ENCODE data around the gene USP25. TPM values are rescaled to one million over a fixed set of nuclear protein-coding genes. Genes with fewer than 3 reads are reported as not detected.

USP25 gene
- total RNA-seq, 6 experiments from 2014 or later = 14.7 to 22.7 (median 18.7) TPM

DNA sequence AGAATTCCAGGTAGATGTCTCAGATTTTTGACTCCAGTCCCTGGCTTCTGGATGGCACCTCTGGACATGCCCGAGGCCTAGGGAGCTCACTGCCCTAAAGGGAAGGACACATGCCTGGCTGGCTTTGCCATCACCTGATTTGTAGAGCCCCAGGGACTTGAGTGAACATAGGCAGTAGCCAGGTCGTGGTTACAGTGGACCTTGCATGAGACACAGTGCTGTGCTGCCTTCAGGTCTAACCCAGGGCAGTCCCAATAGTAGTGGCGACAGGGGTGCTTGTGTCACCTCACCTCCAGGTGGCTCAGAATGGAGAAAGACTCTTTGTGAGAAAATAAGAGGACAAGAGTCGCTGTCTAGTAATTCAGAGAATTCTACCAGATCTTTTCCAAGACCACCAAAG is 166.7 kb downstream of the USP25 start:
- TF ChIP-seq, protein P1, sequence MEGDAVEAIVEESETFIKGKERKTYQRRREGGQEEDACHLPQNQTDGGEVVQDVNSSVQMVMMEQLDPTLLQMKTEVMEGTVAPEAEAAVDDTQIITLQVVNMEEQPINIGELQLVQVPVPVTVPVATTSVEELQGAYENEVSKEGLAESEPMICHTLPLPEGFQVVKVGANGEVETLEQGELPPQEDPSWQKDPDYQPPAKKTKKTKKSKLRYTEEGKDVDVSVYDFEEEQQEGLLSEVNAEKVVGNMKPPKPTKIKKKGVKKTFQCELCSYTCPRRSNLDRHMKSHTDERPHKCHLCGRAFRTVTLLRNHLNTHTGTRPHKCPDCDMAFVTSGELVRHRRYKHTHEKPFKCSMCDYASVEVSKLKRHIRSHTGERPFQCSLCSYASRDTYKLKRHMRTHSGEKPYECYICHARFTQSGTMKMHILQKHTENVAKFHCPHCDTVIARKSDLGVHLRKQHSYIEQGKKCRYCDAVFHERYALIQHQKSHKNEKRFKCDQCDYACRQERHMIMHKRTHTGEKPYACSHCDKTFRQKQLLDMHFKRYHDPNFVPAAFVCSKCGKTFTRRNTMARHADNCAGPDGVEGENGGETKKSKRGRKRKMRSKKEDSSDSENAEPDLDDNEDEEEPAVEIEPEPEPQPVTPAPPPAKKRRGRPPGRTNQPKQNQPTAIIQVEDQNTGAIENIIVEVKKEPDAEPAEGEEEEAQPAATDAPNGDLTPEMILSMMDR (IDR thresholded peaks at IDR 0.05) = no peak
- no peak for TF ChIP-seq POLR2A (IDR thresholded peaks at IDR 0.05)
- no peak overlapping the region for H3K4me3 ChIP-seq
- WGBS (ENCODE audit: insufficient coverage, low coverage, low lambda C conversion rate, missing lambda C conversion rate) = 100% methylated on average over 1 of the region's 4 CpGs

DNA sequence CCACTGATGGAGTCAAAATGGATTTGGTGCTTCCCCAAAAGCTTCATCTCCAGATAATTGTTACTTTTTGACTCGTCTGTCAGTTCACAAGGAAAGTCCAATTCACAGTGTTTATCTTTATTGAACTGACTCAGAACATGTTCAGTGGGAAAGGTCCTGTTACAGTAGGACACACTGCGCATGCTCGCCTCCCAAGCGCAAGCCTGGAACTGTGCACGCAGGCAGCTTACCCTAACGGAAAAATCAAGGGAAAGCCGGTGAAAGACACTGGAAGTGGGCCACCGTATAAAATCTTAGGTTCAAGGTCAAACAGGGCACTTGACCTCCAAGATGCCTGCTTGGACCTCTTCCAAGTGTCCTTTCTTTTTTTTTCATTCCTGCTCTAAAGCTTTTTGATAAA is 174.6 kb downstream of the USP25 start:
- no peak for ATAC-seq
- no peak overlapping the region for H3K27ac ChIP-seq
- no peak for DNase-seq
- peaks cover 0 to 5% (median 2%) of the 10 kb centered on the region in 4 donors for H3K9me3 ChIP-seq
- no peaks in the 10 kb centered on the region for H3K4me1 ChIP-seq
- TF ChIP-seq, protein P1 (IDR thresholded peaks at IDR 0.05) = no peak
- no peak for TF ChIP-seq POLR2A (IDR thresholded peaks at IDR 0.05)
- H3K27me3 ChIP-seq = no peaks in the 10 kb centered on the region
- H3K4me3 ChIP-seq = no peak overlapping the region
- H3K36me3 ChIP-seq = no peaks in the 10 kb centered on the region
- WGBS (ENCODE audit: insufficient coverage, low coverage, low lambda C conversion rate, missing lambda C conversion rate) = 89% methylated on average over 7 of the region's 8 CpGs
- intact Hi-C loops (cut with DNase I) = no loop called here

More for the DNA sequence above, 166.7 kb downstream of the USP25 start:
- H3K27me3 ChIP-seq = no peaks in the 10 kb centered on the region
- H3K9me3 ChIP-seq = peaks cover 0 to 4% (median under 1%) of the 10 kb centered on the region in 4 donors
- H3K27ac ChIP-seq = no peak overlapping the region
- ATAC-seq (no peak), DNase-seq (no peak)
- H3K36me3 ChIP-seq = no peaks in the 10 kb centered on the region
- intact Hi-C loops (cut with DNase I) = no loop called here
- H3K4me1 ChIP-seq = no peaks in the 10 kb centered on the region

DNA sequence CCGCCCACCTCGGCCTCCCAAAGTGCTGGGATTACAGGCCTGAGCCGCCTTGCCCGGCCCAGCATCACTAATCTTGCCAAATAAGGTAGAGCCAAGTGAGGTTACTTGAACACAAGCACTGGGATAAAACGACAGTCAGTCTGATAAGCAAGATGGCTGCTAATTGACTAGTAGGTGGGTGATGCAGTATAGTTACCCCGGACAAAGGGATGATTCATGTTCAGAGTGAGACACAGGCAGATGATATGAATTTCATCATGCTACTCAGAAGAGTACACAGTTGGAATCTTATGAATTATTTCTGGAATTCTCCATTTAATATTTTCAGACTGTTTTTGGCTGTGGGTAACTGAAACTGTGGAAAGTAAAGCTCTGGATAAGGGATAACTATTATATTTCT is 178.4 kb downstream of the USP25 start:
- Histone ChIP-seq H3K27ac (no peak overlapping the region), H3K27me3 (no peaks in the 10 kb centered on the region), H3K36me3 (no peaks in the 10 kb centered on the region), H3K4me1 (no peaks in the 10 kb centered on the region), H3K9me3 (no peaks in the 10 kb centered on the region), H3K4me3 (no peak overlapping the region)
- 68% methylated on average over 2 of the region's 6 CpGs for WGBS (ENCODE audit: insufficient coverage, low coverage, low lambda C conversion rate, missing lambda C conversion rate)
- TF ChIP-seq, protein P1 (IDR thresholded peaks at IDR 0.05) = no peak
- no peak for TF ChIP-seq POLR2A (IDR thresholded peaks at IDR 0.05)
- DNase-seq (no peak), ATAC-seq (no peak)
- intact Hi-C loops (cut with DNase I) = no loop called here

DNA sequence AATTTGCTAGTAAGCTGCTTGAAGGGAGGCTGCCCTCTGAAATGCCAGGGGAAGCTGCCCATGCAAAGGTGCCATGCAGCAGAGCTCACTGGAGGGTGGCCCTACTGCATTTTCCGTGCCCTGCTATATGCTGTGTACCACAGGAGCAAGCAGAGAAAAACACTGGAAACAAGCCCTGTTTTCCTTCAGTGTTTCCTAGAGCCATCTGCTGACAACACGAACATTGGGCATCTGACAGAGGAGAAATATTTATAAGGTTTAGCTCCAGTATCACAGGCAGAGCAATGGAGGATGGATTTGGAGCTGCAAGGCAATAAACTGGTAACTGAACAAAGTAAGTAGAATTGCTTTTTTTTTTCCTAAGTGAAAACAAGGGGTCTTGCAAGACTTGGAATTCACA is 198.4 kb downstream of the USP25 start:
- Histone ChIP-seq H3K9me3 (no peaks in the 10 kb centered on the region), H3K4me3 (no peak overlapping the region), H3K36me3 (no peaks in the 10 kb centered on the region), H3K27me3 (no peaks in the 10 kb centered on the region), H3K27ac (no peak overlapping the region), H3K4me1 (no peaks in the 10 kb centered on the region)
- 38% methylated on average over 1 of the region's 2 CpGs for WGBS (ENCODE audit: insufficient coverage, low coverage, low lambda C conversion rate, missing lambda C conversion rate)
- no peak for DNase-seq
- intact Hi-C loops (cut with DNase I) = no loop called here
- TF ChIP-seq, protein P1 (IDR thresholded peaks at IDR 0.05) = no peak
- no peak for TF ChIP-seq POLR2A (IDR thresholded peaks at IDR 0.05)
- ATAC-seq = no peak
